HEK293 (cell line): ENCODE results near the gene CLEC19A.

ENCODE experiments used
- CTCF ChIA-PET: fragments of 350-600 bp; formaldehyde crosslinking; extraction: SDS; loops from one replicate; lab custom pipeline; 2021; ENCODE audit warnings: antibody characterized with exemption; lab: Yijun Ruan, JAX
- POLR2A ChIA-PET: fragments of 300-600 bp; formaldehyde crosslinking; extraction: SDS; loops from one replicate; lab custom pipeline; 2020; ENCODE audit warnings: antibody characterized with exemption, inconsistent platforms; lab: Yijun Ruan, JAX
- H3K27ac ChIP-seq: fragments of 200-500 bp; sonication (Bioruptor generic); 2 replicates; pipeline ENCODE4 v1.5.1; 2014; ENCODE audit warnings: low read depth, low read length, control low read depth, inconsistent platforms; ENCODE audit errors: extremely low read depth
- H3K36me3 ChIP-seq, 2 experiments: fragments of 200-500 bp in 1 of 2; sonication (Bioruptor generic) in 1 of 2; 1 replicate in 1 of 2; 2 replicates in 1 of 2; pipeline ENCODE4 v1.5.1; 2014 to 2017; ENCODE audit warnings: inconsistent platforms in 2 of 2, low read length in 2 of 2; ENCODE audit not compliant: control insufficient read depth in 2 of 2, insufficient read depth in 1 of 2
- H3K4me1 ChIP-seq: fragments of 200-500 bp; sonication (Bioruptor generic); 2 replicates; pipeline ENCODE4 v1.5.1; 2014; ENCODE audit warnings: mild to moderate bottlenecking, low read length, inconsistent platforms; ENCODE audit not compliant: control insufficient read depth, insufficient read depth
- H3K4me3 ChIP-seq: 2 replicates; pipeline ENCODE4 v1.5.1; 2011; ENCODE audit warnings: low read depth, mild to moderate bottlenecking, control low read depth, low read length, moderate library complexity
- H3K9me3 ChIP-seq: fragments of 200-500 bp; sonication (Bioruptor generic); 2 replicates; pipeline ENCODE4 v1.5.1; 2014; ENCODE audit warnings: low read depth, low read length, inconsistent platforms; ENCODE audit not compliant: control insufficient read depth, insufficient read depth
- IKZF3 ChIP-seq: fragments of 450-650 bp; IDR thresholded peaks from 2 replicates; pipeline ENCODE4 v1.5.0; 2018; ENCODE audit warnings: missing biosample characterization, mild to moderate bottlenecking, missing genetic modification characterization, moderate library complexity
- SP3 ChIP-seq: fragments of 450-650 bp; formaldehyde crosslinking; IDR thresholded peaks from 2 replicates; pipeline ENCODE4 v1.5.1; 2016; ENCODE audit warnings: missing biosample characterization, missing genetic modification characterization
- ZBTB10 ChIP-seq: fragments of 450-650 bp; formaldehyde crosslinking; IDR thresholded peaks from 2 replicates; pipeline ENCODE4 v1.5.1; 2016; ENCODE audit warnings: missing biosample characterization, missing genetic modification characterization
- ZBTB17 ChIP-seq: fragments of 450-650 bp; formaldehyde crosslinking; IDR thresholded peaks from 2 replicates; pipeline ENCODE4 v1.5.1; 2016; ENCODE audit warnings: missing biosample characterization, missing genetic modification characterization
- ZBTB49 ChIP-seq: fragments of 450-650 bp; formaldehyde crosslinking; IDR thresholded peaks from 2 replicates; pipeline ENCODE4 v1.5.1; 2016; ENCODE audit warnings: missing biosample characterization, missing genetic modification characterization, low read depth
- ZEB2 ChIP-seq: fragments of 450-650 bp; formaldehyde crosslinking; IDR thresholded peaks from 2 replicates; pipeline ENCODE4 v1.5.1; 2016; ENCODE audit warnings: missing biosample characterization, missing genetic modification characterization
- ZIC2 ChIP-seq: fragments of 450-650 bp; formaldehyde crosslinking; IDR thresholded peaks from 2 replicates; pipeline ENCODE4 v1.5.1; 2016; ENCODE audit warnings: missing biosample characterization, missing genetic modification characterization
- ZNF148 ChIP-seq: fragments of 450-650 bp; formaldehyde crosslinking; IDR thresholded peaks from 2 replicates; pipeline ENCODE4 v1.5.0; 2017; ENCODE audit warnings: missing biosample characterization, missing genetic modification characterization, borderline replicate concordance
- ZNF274 ChIP-seq, 2 experiments: fragments of 200-500 bp in 1 of 2; fragments of 450-650 bp in 1 of 2; sonication (Bioruptor generic) in 1 of 2; formaldehyde crosslinking in 1 of 2; IDR thresholded peaks; 2 replicates each; pipeline versions ENCODE4 v1.5.1 to v1.6.1; 2014 to 2016; ENCODE audit warnings: borderline replicate concordance in 1 of 2, inconsistent platforms in 1 of 2, low read length in 1 of 2, missing biosample characterization in 1 of 2, missing genetic modification characterization in 1 of 2
- ZNF335 ChIP-seq: fragments of 450-650 bp; formaldehyde crosslinking; conservative IDR thresholded peaks from 2 replicates; pipeline ENCODE4 v1.5.1; 2016; ENCODE audit warnings: missing biosample characterization, missing genetic modification characterization
- ZNF529 ChIP-seq: fragments of 450-650 bp; formaldehyde crosslinking; IDR thresholded peaks from 2 replicates; pipeline ENCODE4 v1.5.1; 2017; ENCODE audit warnings: missing genetic modification characterization, missing biosample characterization; ENCODE audit not compliant: insufficient replicate concordance
- ZNF629 ChIP-seq: fragments of 450-650 bp; formaldehyde crosslinking; IDR thresholded peaks from 2 replicates; pipeline ENCODE4 v1.5.1; 2017; ENCODE audit warnings: missing biosample characterization, missing genetic modification characterization
- ZNF792 ChIP-seq: fragments of 450-650 bp; formaldehyde crosslinking; IDR thresholded peaks from 2 replicates; pipeline ENCODE4 v1.5.1; 2016; ENCODE audit warnings: missing biosample characterization, missing genetic modification characterization

Gene CLEC19A

GRCh38 chr16:19348125-19348524 is 62.6 kb downstream of the CLEC19A start:
- CTCF ChIA-PET, result interaction anchor here (0.6 kb wide), 1 partner anchor 536 kb away, joined by 3 read pairs; no protein-coding TSS in a partner anchor
- TF ChIP-seq ZBTB49 (tag by site-specific recombination), result no peak
- TF ChIP-seq ZNF529 (tag by site-specific recombination), result peak; percentile 95
- Histone ChIP-seq H3K36me3 (no peaks in the 10 kb centered on the region), H3K27ac (no peak overlapping the region), H3K4me3 (no peak overlapping the region), H3K9me3 (no peaks in the 10 kb centered on the region), H3K4me1 (no peaks in the 10 kb centered on the region)
- POLR2A ChIA-PET, result no interaction called here

- TF ChIP-seq ZBTB17 (peak; percentile 22; the same call in 1 of the 2 replicates), ZNF792 (tag by site-specific recombination) (no peak), ZBTB10 (tag by site-specific recombination) (no peak), SP3 (tag by site-specific recombination) (no peak), ZNF629 (tag by site-specific recombination) (no peak), ZEB2 (tag by site-specific recombination) (0 out of 2 replicates have a peak, but pooled peaks have one; percentile 21), ZNF335 (tag by site-specific recombination) (0 out of 2 replicates have a peak, but pooled peaks have one; percentile 10), IKZF3 (tag by site-specific recombination) (0 out of 2 replicates have a peak, but pooled peaks have one; percentile 48), ZIC2 (tag by site-specific recombination) (peak; percentile 94)
- Histone ChIP-seq H3K36me3 (no peaks in the 10 kb centered on the region), H3K4me1 (no peaks in the 10 kb centered on the region), H3K9me3 (no peaks in the 10 kb centered on the region), H3K27ac (no peak overlapping the region), H3K4me3 (no peak overlapping the region)
- POLR2A ChIA-PET, result no interaction called here
- CTCF ChIA-PET, result interaction anchor here (0.7 kb wide), 1 partner anchor 1381 kb away, joined by 3 read pairs; no protein-coding TSS in a partner anchor
These were observed 63.2 kb downstream of the CLEC19A start for GRCh38 chr16:19348578-19349315.

- TF ChIP-seq ZNF274 (IDR thresholded peaks at IDR 0.05; ENCODE audit: low read length), result no peak
- TF ChIP-seq ZNF274 (tag by site-specific recombination; IDR thresholded peaks at IDR 0.05; ENCODE audit: borderline replicate concordance), result no peak
- no peak for TF ChIP-seq ZNF148
- TF ChIP-seq, all 188 proteins: peak for 0
- POLR2A ChIA-PET, result interaction anchor here (0.5 kb wide), 1 partner anchor 16 kb away, joined by 4 read pairs; no protein-coding TSS in a partner anchor
- CTCF ChIA-PET, result interaction anchor here (0.5 to 1.1 kb wide), 7 partner anchors 9 to 173 kb away, joined by 3 to 10 read pairs (median 3); partner anchors contain the start of gene CCP110
- no peaks in the 10 kb centered on the region for H3K36me3 ChIP-seq
- H3K4me1 ChIP-seq, result no peaks in the 10 kb centered on the region
- no peak overlapping the region for H3K27ac ChIP-seq
- no peak overlapping the region for H3K4me3 ChIP-seq
- H3K9me3 ChIP-seq, result no peaks in the 10 kb centered on the region
These were observed 68.8 kb downstream of the CLEC19A start for GRCh38 chr16:19354371-19354770.
